IPS-15b (cell line): ENCODE data around the gene COLGALT1.
"Not testable (repeated sequence)": the region's sequence is repeated elsewhere in the genome, so short reads cannot be mapped to it uniquely, and the experiment has no call there.

ENCODE experiments used
- H3K27me3 ChIP-seq: one replicate; pipeline ENCODE4 v1.6.1; 2013; ENCODE audit warnings: low read length; ENCODE audit not compliant: control insufficient read depth, insufficient read depth
- H3K36me3 ChIP-seq: one replicate; pipeline ENCODE4 v1.6.1; 2013; ENCODE audit warnings: low read length; ENCODE audit not compliant: control insufficient read depth, insufficient read depth
- H3K4me1 ChIP-seq: one replicate; pipeline ENCODE4 v1.6.1; 2013; ENCODE audit warnings: mild to moderate bottlenecking, low read length; ENCODE audit not compliant: control insufficient read depth, insufficient read depth
- H3K4me3 ChIP-seq: one replicate; pipeline ENCODE4 v1.5.1; 2013; ENCODE audit warnings: low read depth, low read length
- H3K9ac ChIP-seq: one replicate; pipeline ENCODE4 v1.6.1; 2013; ENCODE audit warnings: low read depth, mild to moderate bottlenecking, low read length
- H3K9me3 ChIP-seq: one replicate; pipeline ENCODE4 v1.6.1; 2013; ENCODE audit warnings: mild to moderate bottlenecking, low read length; ENCODE audit not compliant: control insufficient read depth, insufficient read depth

COLGALT1 gene

GRCh38 chr19:17550076-17550667 is 5.3 kb upstream of the COLGALT1 start:
- no peaks in the 10 kb centered on the region for H3K9me3 ChIP-seq
- H3K4me3 ChIP-seq: no peak overlapping the region
- H3K36me3 ChIP-seq: no peaks in the 10 kb centered on the region
- H3K27me3 ChIP-seq: no peaks in the 10 kb centered on the region
- no peak overlapping the region for H3K9ac ChIP-seq
- H3K4me1 ChIP-seq: no peaks in the 10 kb centered on the region

GRCh38 chr19:17552735-17553134 is 2.7 kb upstream of the COLGALT1 start:
- not testable (repeated sequence) for H3K4me3 ChIP-seq, H3K9ac ChIP-seq, H3K9me3 ChIP-seq, H3K27me3 ChIP-seq, H3K4me1 ChIP-seq, H3K36me3 ChIP-seq

GRCh38 chr19:17553256-17553655 is 2.2 kb upstream of the COLGALT1 start:
- Histone ChIP-seq H3K36me3 (no peaks in the 10 kb centered on the region), H3K4me1 (no peaks in the 10 kb centered on the region), H3K27me3 (peaks cover 6% of the 10 kb centered on the region), H3K9ac (no peak overlapping the region), H3K4me3 (no peak overlapping the region), H3K9me3 (no peaks in the 10 kb centered on the region)

GRCh38 chr19:17554968-17555479 is 425 bp upstream of the COLGALT1 start:
- no peaks in the 10 kb centered on the region for H3K9me3 ChIP-seq
- no peaks in the 10 kb centered on the region for H3K4me1 ChIP-seq
- H3K9ac ChIP-seq: no peak overlapping the region
- peak overlapping the region; percentile 48 for H3K4me3 ChIP-seq
- peaks cover under 1% of the 10 kb centered on the region for H3K36me3 ChIP-seq
- H3K27me3 ChIP-seq: peaks cover 6% of the 10 kb centered on the region

GRCh38 chr19:17555929-17556813 is 722 bp downstream of the COLGALT1 start:
- H3K36me3 ChIP-seq: peaks cover 5% of the 10 kb centered on the region
- no peaks in the 10 kb centered on the region for H3K4me1 ChIP-seq
- H3K27me3 ChIP-seq: peaks cover 6% of the 10 kb centered on the region
- H3K4me3 ChIP-seq: peak overlapping the region; percentile 72
- H3K9ac ChIP-seq: no peak overlapping the region
- H3K9me3 ChIP-seq: no peaks in the 10 kb centered on the region

- Histone ChIP-seq H3K9me3 (no peaks in the 10 kb centered on the region), H3K4me3 (no peak overlapping the region), H3K36me3 (peaks cover 5% of the 10 kb centered on the region), H3K27me3 (peaks cover 6% of the 10 kb centered on the region), H3K9ac (no peak overlapping the region), H3K4me1 (no peaks in the 10 kb centered on the region)
These were observed 1.5 kb downstream of the COLGALT1 start for GRCh38 chr19:17556995-17557394.

GRCh38 chr19:17557466-17557865 is 2.0 kb downstream of the COLGALT1 start:
- H3K4me1 ChIP-seq: no peaks in the 10 kb centered on the region
- H3K27me3 ChIP-seq: peaks cover 6% of the 10 kb centered on the region
- no peak overlapping the region for H3K9ac ChIP-seq
- H3K36me3 ChIP-seq: peaks cover 5% of the 10 kb centered on the region
- H3K4me3 ChIP-seq: no peak overlapping the region
- H3K9me3 ChIP-seq: no peaks in the 10 kb centered on the region

- Histone ChIP-seq H3K36me3 (peaks cover 5% of the 10 kb centered on the region), H3K4me1 (no peaks in the 10 kb centered on the region), H3K9ac (no peak overlapping the region), H3K9me3 (no peaks in the 10 kb centered on the region), H3K27me3 (peaks cover 6% of the 10 kb centered on the region), H3K4me3 (no peak overlapping the region)
These were observed 4.8 kb downstream of the COLGALT1 start for GRCh38 chr19:17560205-17560595.

GRCh38 chr19:17562097-17562496 is 6.6 kb downstream of the COLGALT1 start:
- Histone ChIP-seq H3K9me3 (no peaks in the 10 kb centered on the region), H3K4me3 (no peak overlapping the region), H3K36me3 (peaks cover 5% of the 10 kb centered on the region), H3K27me3 (no peaks in the 10 kb centered on the region), H3K9ac (no peak overlapping the region), H3K4me1 (no peaks in the 10 kb centered on the region)

- Histone ChIP-seq H3K27me3 (no peaks in the 10 kb centered on the region), H3K9ac (no peak overlapping the region), H3K4me3 (no peak overlapping the region), H3K36me3 (peaks cover 5% of the 10 kb centered on the region), H3K9me3 (no peaks in the 10 kb centered on the region), H3K4me1 (no peaks in the 10 kb centered on the region)
These were observed 7.1 kb downstream of the COLGALT1 start for GRCh38 chr19:17562561-17562960.

- Histone ChIP-seq H3K4me3 (no peak overlapping the region), H3K27me3 (no peaks in the 10 kb centered on the region), H3K9ac (no peak overlapping the region), H3K36me3 (peaks cover 5% of the 10 kb centered on the region), H3K9me3 (no peaks in the 10 kb centered on the region), H3K4me1 (no peaks in the 10 kb centered on the region)
These were observed 9.3 kb downstream of the COLGALT1 start for GRCh38 chr19:17564781-17565180.

GRCh38 chr19:17565611-17566010 is 10.2 kb downstream of the COLGALT1 start:
- Histone ChIP-seq H3K9ac (no peak overlapping the region), H3K4me3 (no peak overlapping the region), H3K36me3 (no peaks in the 10 kb centered on the region), H3K27me3 (no peaks in the 10 kb centered on the region), H3K9me3 (no peaks in the 10 kb centered on the region), H3K4me1 (no peaks in the 10 kb centered on the region)
